GOT3 (cell line): ENCODE results near the gene KNL1.
"Not testable (repeated sequence)": the region's sequence is repeated elsewhere in the genome, so short reads cannot be mapped to it uniquely, and the experiment has no call there.

Experiments
- DNase-seq: peaks from one replicate; lab custom pipeline; 2025; ENCODE audit warnings: mixed read lengths; lab: John Stamatoyannopoulos, UW

KNL1 gene

DNA sequence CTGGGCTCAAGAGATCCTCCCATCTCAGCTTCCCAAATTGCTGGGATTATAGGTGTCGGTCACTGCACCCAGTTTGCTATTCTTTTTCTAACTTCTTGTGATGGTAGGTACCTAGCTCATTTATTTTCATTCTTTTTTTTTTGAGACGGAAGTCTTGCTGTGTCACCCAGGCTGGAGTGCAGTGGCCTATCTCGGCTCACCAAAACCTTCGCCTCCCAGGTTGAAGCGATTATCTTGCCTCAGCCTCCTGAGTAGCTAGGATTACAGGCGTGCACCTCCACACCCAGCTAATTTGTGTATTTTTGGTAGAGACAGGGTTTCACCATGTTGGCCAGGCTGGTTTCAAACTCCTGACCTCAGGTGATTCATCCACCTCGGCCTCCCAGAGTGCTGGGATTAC is 70.9 kb downstream of the KNL1 start:
- no peak for DNase-seq

GRCh38 chr15:40676290-40676689 is 82.2 kb downstream of the KNL1 start:
- DNase-seq = not testable (repeated sequence)

DNA sequence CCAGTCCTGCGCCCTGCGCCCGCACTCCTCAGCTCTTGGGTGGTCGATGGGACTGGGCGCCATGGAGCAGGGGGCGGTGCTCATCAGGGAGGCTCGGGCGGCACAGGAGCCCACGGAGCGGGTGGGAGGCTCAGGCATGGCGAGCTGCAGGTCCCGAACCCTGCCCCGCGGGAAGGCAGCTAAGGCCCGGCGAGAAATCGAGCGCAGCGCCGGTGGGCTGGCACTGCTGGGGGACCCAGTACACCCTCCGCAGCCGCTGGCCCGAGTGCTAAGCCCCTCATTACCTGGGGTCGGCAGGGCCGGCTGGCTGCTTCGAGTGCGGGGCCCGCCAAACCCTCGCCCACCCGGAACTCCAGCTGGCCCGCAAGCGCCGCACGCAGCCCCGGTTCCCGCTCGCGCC is 82.9 kb downstream of the KNL1 start:
- DNase-seq = not testable (repeated sequence)

DNA sequence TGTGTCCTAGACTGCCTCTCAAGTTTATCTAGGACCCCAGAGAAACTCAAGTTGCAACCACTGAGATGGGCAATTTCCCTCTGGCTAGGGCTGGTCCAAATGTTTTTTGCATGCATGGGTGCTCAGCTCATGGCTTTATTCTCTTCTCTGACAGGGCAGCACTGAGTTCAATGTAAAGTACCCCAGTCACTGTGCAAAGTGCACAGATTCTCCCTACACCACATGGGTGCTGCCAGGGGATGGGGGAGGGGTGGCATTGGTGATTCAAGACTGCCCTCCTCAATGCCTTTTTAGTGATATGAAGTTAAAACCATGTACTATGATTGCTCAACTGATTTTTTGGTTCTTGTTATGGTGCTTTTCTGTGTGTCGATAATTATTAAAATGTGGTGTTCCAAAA is 86.1 kb downstream of the KNL1 start:
- DNase-seq = no peak

DNA sequence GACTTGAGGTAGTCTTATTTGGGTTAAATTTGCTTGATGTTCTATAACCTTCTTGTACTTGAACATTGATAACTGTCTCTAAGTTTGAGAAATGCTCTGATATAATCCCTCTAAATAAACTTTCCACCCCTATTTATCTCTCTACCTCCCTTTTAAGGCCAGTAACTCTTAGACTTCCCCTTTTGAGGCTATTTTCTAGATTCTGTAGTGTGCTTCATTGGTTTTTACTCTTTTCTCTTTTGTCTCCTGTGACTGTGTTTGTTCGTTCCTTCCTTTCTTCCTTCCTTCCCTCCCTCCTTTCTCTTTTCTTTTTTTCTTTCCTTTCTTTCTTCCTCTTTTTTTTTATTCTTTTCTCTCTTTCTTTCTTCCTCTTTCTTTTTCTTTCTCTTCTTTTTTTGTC is 86.9 kb downstream of the KNL1 start:
- not testable (repeated sequence) for DNase-seq

DNA sequence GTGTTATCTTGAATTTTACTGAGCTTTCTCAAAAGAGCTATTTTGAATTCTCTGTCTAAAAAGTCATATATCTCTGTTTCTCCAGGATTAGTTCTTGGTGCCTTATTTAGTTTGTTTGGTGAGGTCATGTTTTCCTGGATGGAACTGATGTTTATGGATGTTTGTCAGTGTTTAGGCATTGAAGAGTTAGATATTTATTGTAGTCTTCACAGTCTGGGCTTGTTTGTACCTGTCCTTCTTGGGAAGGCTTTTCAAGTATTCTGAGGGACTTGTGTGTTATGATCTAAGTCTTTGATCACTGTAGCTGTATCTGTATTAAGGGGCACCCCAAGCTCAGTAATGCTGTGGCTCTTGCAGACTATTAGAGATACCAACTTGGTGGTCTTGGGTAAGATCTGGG is 90.3 kb downstream of the KNL1 start:
- DNase-seq = no peak

DNA sequence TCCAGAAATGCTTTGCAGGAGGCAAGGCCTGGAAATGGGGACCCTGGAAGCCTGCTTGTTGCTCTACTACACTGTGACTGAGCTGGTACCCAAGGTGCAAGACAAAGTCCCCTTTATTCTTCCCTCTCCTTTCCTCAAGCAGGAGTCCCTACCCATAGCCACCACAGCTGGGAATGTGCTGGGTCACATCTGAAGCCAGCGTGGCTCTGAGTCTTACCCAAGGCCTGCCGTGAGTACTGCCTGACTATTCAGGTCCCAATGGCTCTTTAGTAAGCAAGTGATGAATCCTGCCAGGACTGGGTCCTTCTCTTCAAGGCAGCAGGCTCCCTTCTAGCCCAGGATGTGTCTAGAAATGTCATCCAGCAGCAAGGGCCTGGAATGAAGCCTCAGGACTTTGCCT is 91.3 kb downstream of the KNL1 start:
- no peak for DNase-seq

- DNase-seq = no peak
These were observed 95.1 kb downstream of the KNL1 start for GRCh38 chr15:40688932-40689799.

- DNase-seq = no peak
These were observed 97.7 kb downstream of the KNL1 start for GRCh38 chr15:40691737-40692136.

DNA sequence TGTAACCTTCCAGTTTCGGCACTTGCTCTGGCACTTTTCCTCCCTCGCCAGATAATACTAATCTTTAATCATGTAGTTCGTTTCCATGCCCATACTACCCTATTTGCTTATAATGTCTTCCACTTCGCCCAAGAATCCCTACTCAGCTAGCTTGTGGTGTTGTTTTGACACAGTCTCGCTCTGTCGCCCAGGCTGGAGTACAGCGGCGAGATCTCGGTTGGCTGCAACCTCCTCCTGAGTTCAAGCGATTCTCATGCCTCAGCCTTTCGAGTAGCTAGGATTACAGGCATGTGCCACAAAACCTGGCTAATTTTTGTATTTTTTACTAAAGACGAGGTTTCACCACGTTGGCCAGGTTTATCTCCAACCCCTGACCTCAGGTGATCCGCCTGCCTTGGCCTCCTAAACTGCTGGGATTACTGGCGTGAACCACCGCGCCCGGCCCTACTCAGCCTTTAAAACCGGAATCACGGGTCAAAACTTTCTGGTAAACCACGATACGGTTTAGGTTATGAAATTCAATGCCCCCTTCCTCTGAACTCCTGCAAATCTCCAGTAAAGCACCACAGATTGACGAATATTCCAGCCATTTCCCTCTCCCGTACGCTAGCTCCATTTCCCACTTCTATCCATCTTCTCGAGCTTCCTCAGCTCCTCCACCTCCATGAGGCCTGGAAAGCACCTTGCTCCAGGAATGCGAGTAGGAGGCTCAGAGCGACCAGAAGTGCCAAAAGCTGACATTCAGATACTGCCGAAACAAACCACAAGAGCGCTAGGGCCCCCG is 100.0 kb downstream of the KNL1 start:
- DNase-seq = no peak

GRCh38 chr15:40694688-40695468 is 100.8 kb downstream of the KNL1 start, which contains the start of gene RAD51:
RAD51 (plus strand) TSS chr15:40695174; CDS start chr15:40698759, 3,585 bp downstream.
- peak; percentile 72 for DNase-seq

DNA sequence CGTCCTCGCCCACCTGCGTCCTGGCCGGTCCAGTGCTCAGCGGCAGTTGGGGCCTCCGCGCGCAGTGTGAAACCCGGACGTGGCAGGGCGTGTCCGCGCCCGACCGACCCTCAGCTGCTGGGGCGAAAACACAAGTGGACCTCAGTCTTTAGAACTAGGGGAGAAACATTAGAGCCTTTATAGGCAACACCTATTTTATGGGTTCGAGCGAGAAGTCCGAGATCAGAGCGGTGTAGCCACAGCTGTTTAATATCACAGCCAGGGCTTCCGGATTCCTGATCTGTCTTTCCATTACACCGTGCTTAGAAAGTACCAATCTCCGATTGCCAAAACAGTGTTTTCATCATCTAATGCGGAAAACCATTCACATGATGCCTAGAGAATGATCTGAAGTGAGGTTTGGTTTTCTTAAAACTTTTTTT is 101.4 kb downstream of the KNL1 start:
- no peak for DNase-seq

GRCh38 chr15:40696228-40696627 is 102.2 kb downstream of the KNL1 start:
- no peak for DNase-seq

GRCh38 chr15:40697916-40698315 is 103.9 kb downstream of the KNL1 start:
- no peak for DNase-seq

DNA sequence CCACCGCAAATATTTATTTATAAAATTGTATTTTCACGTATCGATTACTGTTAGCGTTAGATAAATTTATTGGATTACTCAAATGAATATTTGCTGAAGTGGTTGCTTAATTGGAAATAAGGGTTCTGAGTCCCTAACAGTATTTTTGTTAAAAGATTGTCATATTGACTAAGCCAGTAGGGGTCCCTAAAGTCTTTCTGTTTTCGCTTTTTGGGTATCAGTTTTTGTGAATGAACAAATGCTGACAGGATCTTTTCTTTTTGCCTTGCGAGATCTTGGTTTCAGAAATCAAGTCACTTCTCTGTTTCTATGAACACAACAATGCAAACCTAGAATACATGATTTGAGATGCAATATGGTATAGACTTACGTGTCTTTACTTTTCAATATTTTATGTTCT is 108.0 kb downstream of the KNL1 start:
- DNase-seq = no peak

DNA sequence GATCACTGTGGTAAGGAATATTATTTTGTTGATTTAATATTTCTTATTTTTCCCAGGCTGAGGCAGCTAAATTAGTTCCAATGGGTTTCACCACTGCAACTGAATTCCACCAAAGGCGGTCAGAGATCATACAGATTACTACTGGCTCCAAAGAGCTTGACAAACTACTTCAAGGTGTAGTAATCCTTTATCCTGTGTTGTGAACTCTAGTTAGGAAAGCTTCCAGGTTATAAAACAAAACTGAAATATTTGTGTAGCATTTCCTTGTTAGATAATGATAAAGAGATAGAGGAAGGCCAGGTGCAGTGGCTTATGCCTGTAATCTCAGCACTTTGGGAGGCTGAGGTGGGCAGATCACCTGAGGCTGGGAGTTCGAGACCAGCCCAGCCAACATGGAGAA is 112.1 kb downstream of the KNL1 start:
- no peak for DNase-seq
